Peyer's patch (tissue), 4 donors: Measurements from ENCODE around the gene ATG16L2.

ENCODE experiments used
- CTCF ChIP-seq, 6 experiments: fragments of 450-650 bp in 4 of 6; fragments of 200-600 bp in 2 of 6; sonication (generic) in 1 of 6; IDR thresholded peaks; one replicate each; pipeline ENCODE4 v1.5.1; 2017 to 2019; ENCODE audit warnings: antibody characterized with exemption in 6 of 6, mild to moderate bottlenecking in 3 of 6, moderate library complexity in 1 of 6
- POLR2A ChIP-seq, 2 donors: fragments of 450-650 bp; IDR thresholded peaks; one replicate each; pipeline ENCODE4 v1.5.1; 2017; ENCODE audit warnings: antibody characterized with exemption in 2 of 2, mild to moderate bottlenecking in 2 of 2, moderate library complexity in 2 of 2

GRCh38 chr11:72872012-72872411 is 57.8 kb downstream of the ATG16L2 start:
- TF ChIP-seq CTCF (IDR thresholded peaks at IDR 0.05) (no peak), POLR2A (IDR thresholded peaks at IDR 0.05) (no peak)
